Stimulated activated CD8-positive, alpha-beta memory T cell treated with anti-CD3 and anti-CD28 coated beads, Interleukin-4, amount 100 ng/mL, for 1 hour (primary cell): ENCODE measurements around the gene CHD9NB.
"Not testable (repeated sequence)": the region's sequence is repeated elsewhere in the genome, so short reads cannot be mapped to it uniquely, and the experiment has no call there.

ENCODE experiments used
- DNase-seq, 2 donors: peaks; one replicate each; pipeline ENCODE4 v3.0.0-alpha.2; 2020; ENCODE audit warnings: low read depth in 2 of 2, low spot score in 1 of 2

The CHD9NB gene

DNA sequence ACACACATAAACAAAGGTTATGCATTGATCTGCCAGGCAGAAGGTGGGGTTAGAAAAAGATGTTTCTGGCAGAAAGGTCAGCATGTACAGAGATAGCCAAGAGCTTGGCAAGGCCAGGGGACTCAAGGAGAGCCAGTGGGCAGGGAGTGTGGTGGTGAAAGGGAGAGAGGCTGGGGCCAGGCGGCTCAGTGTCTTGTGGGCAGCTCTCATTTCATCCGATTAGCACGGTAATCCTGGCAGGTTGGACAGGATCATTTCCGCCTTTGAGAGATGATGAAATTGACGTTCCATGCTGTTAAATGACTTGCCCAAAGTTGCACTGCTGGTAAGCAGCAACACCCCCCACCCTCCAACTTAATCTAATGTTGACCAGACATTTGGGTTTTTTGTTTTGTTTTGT lies 5.7 kb upstream of the CHD9NB start:
- DNase-seq, result no peak

DNA sequence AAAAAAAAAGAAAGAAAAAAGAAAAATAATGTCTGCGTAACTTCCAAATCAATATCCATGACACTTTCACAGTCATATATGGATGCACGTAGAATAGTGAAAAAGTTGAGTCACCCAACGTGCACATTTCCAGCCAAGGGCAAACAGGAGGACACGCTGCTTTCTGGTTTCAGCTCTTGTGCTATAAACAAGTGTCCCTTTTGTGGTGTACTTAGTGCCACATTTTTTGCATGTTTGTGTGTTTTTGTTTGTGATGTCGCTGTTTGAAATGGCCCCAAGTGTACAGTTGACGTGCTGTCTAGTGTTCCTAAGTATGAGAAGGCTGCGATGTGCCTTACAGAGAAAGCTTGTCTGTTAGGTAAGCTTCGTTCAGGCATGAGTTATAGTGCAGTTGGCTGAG lies 5.0 kb upstream of the CHD9NB start:
- DNase-seq, result no peak

- no peak for DNase-seq
Observed at GRCh38 chr16:53056392-53056881, 3.7 kb upstream of the CHD9NB start.

DNA sequence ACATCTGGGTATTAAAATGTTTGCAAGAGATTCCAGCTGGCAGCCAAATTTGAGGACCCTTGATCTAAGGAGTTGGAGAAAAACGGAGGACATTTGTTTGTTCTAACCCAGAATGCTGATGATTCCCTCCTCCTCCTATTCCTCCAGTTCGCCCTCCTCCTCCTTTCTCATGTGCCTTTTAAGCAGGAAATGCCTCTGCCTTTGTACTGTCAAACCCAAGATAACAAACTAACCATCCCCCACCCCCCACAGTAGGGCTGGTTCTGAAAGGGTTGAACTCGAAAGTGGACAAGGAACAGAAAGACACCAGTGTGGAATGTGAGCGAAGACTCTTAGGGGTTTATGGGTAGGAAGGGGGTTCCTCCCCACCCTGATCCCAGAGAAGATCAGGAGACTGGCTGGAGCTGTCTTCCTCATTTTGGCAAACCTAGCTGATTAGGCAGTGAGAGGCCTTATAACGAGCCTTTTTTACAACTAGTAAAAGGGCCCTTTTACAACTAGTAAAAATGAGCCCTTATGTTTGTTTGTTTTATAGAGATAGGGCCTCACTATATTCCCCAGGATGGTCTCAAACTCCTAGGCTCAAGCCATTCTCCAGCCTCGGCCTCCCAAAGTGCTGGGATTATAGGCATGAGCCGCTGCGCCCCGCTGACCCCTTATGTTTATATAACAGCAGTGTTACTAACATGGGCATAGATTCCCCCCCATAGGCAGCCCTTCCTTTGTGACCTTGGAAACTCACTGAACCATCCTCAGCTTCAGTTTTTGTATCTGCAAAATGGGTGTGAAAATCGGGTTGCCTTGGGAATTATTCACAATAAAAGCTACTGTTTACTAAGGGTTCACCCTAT lies 3.1 kb upstream of the CHD9NB start:
- no peak for DNase-seq

DNA sequence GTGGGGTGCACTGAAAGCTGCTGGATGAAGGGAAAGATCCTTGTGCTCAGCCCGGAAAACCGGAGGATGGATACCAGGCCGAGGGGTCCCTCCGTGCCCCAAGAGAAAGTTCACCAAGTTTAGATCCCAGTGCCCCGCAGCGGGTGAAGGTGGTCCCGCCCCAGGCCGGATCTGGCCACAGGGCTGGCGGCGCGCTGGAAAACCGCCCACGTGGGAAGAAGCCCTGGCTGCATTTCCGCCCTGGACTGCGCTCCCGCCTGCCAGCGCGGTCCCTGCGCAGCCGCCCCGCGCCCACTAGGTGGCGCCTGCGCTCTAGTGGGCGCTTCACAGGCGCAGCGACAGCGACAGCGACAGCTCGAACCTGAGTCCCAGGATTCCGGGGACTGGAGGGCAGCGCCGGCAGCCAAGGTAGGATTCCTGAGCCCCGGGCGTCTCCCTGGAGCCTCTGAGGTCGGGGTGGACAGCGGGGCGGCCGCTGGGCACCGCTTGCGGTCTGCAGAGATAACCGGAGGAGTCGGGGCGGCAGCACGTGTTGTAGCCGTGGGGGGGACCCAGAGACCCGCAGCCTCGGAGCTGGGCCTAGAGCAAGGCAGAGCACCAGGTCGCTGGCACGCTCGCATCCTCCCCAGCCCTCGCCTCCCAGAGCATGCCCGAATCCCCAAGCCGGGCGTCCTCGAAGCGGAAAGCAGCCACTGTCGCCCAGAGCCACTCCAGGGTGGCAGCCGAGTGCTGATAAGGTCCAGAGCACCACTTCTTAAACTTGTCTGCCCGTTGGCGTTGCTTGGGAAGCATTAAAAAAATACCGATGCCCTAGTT lies 2.2 kb upstream of the CHD9NB start, which contains the start of gene CHD9:
TSS of gene CHD9 (plus strand) at position 322 of the 816 bp plus-strand sequence. CDS start 101,099 bp downstream, outside the sequence.
- peak; percentile 34 to 39 for DNase-seq

DNA sequence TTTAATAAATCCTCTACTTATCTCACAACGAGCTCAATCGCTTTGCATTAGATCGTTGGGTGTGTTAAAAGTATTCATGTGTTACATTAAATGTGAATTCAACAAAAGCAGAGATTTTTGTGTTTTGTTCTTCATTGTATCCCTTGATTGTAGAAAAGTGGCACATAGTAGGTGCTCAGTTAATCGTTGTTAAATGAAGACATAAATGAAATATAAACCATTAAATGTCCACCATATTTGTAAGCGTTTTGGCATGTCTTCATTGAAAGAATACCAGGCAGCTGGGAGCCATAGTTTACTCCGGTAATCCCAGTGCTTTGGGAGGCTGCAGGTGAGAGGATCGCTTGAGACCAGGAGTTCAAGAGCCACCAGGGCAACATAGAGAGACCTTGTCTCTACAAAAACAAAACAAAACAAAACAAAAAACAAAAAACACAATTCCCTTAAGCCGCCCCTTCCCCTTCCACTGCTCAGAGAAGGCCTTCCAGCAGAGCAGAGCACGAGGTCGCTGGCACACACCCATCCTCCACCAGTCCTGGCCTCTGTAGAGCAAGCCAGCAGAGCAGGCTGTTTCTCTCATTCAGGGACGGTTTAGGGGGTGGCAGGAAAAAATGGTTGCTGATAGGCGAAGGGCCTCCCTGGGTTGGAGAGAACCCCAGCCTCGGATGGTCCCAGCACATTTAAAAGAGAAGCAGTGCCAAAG lies 1.4 kb upstream of the CHD9NB start:
- no peak for DNase-seq

- DNase-seq, result not testable (repeated sequence)
Observed at GRCh38 chr16:53051255-53051654, 1.4 kb downstream of the CHD9NB start.

- no peak for DNase-seq
Observed at GRCh38 chr16:53048139-53048915, 4.4 kb downstream of the CHD9NB start.

DNA sequence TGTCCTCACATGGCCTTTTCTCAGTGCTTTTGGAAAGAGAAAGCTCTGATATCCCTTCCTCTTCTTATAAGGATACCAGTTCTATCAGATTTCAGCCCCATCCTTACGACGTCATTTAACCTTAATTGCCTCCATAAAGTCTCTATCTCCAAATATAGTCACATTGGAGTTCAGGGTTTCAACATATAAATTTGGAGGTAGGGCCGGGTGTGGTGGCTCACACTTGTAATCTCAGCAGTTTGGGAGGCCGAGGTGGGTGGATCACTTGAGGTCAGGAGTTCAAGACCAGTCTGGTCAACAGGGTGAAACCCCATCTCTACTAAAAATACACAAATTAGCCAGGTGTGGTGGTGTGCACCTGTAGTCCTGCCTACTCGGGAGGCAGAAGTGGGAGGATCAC lies 5.2 kb downstream of the CHD9NB start:
- DNase-seq, result not testable (repeated sequence)

DNA sequence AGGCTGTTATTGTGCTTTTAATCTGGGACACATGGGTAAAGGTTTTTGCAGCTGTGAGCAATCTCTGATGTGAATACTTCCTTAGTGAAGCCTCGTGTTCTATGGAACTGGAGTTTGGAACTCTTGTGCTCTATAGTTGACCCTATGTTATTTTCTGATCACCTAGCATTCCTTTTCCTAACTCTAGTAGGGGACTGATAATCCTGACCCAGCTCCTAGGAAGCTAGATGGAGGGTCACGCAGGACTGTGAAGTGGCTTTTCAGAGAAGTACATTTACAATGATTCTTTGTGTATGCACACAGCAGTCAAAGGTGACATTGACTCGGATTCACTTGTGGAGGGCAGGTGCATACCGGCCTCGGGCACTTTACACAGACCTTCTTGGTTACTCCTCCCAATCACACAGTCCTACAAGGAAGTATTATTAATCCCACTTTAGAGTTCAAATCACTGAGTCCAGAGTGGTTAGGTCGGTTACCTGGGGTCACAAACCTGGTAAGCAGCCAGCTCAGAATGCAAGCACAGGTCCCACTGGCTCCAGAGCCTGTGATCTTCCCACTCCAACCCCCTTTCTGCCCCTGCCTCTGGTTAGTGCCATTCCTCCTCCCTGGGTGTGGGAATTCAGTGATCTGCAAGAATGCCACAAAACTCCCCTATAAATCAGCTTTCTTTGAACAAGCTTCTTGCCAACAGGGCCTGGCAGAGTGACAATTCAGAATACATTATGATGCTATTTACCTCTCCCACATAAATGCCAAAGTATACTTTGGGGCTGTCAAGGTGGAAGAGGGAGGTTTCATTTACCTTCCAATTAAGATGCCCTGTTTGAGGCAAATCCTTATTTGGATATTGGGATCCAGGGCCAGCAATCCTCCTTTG lies 7.1 kb downstream of the CHD9NB start:
- no peak for DNase-seq

- no peak for DNase-seq
Observed at GRCh38 chr16:53043986-53044601, 8.6 kb downstream of the CHD9NB start.

GRCh38 chr16:53043428-53043831 lies 9.3 kb downstream of the CHD9NB start:
- DNase-seq, result no peak

- DNase-seq, result no peak
Observed at GRCh38 chr16:53042235-53042701, 10.4 kb downstream of the CHD9NB start.

DNA sequence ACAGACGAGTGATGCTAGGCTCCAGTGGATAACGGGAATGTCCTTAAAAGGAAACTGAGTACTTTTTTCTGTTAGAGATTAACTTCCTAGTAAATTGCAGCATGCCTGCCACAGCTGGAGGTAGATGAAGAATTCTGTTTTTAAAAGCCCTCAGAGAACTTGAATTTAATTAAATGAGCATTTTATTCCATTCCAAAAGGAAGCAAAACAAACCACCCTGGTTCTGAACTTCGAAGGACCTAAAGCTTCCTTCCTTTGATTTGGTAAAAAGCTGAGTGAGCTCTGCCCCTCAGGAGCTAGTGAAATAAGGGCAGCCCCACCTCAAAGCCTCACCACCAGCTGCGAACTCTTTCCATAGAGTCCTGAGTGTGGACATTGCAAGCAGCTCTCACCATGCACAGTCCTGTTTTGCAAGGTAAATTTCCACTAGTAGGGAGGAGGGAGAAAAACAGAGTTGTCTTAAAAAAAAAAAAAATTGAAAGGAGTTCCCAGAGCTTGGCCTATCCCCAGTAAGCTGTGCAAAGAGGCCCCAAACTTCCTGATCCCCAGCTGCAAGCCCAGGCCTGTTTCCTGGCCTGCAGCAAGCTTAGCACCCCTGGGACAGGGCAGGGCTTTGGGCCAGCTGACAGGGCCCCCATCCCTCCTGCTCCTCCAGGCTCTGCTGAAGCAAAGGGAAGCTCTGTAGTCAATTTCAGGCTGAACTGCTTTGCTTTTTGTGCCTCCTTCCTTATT lies 11.2 kb downstream of the CHD9NB start:
- DNase-seq, result no peak

GRCh38 chr16:53040788-53041187 lies 11.9 kb downstream of the CHD9NB start:
- no peak for DNase-seq

DNA sequence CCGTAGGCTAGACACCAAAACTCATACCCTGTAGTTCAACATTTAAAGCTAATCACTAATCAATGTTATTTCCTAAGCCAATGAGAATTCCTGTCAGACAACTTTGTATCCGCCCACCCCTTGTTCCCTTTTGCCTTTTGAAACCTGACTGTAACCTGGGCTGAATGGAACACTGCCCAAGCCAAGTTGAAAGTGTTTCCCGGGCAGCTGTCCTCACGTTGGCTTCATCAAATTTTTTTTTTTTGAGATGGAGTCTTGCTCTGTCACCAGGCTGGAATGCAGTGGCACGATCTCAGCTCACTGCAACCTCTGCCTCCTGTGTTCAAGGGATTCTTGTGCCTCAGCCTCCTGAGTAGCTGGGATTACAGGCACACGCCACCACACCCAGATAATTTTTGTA lies 16.0 kb downstream of the CHD9NB start:
- not testable (repeated sequence) for DNase-seq

DNA sequence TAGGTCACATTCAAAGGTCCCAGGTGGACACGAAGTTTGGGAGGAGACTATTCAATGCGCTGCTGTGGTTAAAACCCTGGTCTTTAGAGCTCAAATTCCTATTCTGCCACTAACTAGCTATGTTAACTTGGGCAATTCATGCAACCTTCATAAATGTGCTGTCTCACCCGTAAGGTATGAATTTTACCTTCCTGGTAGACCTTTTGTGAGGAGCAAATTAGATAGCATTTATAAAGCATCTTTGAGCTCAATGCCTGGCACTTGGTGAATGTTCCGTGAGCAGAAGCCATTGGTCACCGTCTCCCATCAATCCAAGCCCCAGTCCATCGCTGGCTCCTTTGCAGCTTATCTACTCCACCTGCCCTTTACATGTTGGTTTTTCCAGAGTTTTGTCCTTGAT lies 16.6 kb downstream of the CHD9NB start:
- no peak for DNase-seq

DNA sequence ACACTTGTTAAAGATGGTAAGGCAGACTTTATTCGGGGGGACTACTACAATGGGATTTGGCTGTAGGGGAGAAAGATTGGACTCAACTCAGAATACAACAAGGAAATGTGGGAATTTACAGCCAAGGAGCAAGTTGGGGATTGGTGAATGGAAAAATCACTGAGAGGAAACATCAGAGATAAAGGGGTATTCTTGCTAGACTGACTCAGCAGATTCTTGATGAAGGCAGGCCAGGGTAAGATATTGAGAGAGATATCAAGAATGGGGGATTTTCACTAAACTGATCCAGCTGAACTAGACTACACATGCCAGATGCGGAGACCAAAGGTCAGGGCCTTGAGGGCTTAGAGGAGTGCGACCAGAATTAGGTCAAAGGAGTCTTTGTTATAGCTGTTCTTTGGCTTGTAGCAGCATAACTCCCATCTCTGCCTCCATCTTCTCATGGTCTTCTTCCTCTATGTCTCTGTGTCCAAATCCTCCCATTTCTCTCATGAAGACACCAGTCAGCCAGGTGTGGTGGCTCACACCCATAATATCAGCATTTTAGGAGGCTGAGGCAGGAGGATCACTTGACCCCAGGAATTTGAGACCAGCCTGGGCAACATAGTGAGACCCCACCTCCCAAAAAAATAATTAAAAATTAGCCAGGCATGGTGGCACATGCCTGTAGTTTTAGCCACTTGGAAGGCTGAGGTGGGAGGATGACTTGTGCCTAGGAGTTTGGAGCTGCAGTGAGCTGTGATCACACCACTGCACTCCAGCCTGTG lies 17.3 kb downstream of the CHD9NB start:
- DNase-seq, result no peak
